HepG2 (cell line): ENCODE results near the gene COMT. TPM values are rescaled to one million over a fixed set of nuclear protein-coding genes. Genes with fewer than 3 reads are reported as not detected.

Experiments
- FOXA1 ChIP-seq, 2 experiments: fragments of 450-650 bp in 1 of 2; sonication (generic) in 1 of 2; formaldehyde crosslinking in 1 of 2; IDR thresholded peaks; 2 replicates each; pipeline versions ENCODE4 v1.4.0 to v1.6.1; 2016 to 2020; ENCODE audit warnings: missing genetic modification reagents in 1 of 2
- GABPA ChIP-seq, 2 experiments: IDR thresholded peaks; 2 replicates each; pipeline ENCODE4 v1.6.1; 2011 to 2016; ENCODE audit warnings: low read depth in 2 of 2, low read length in 1 of 2, missing biosample characterization in 1 of 2, missing genetic modification characterization in 1 of 2
- JUNB ChIP-seq: sonication (generic); formaldehyde crosslinking; IDR thresholded peaks from 2 replicates; pipeline ENCODE4 v1.8.0; 2022; ENCODE audit warnings: missing genetic modification reagents, mild to moderate bottlenecking, borderline replicate concordance
- LCORL ChIP-seq, 2 experiments: fragments of 450-650 bp in 1 of 2; sonication (generic) in 1 of 2; formaldehyde crosslinking in 1 of 2; IDR thresholded peaks; 2 replicates each; pipeline versions ENCODE4 v1.5.0 to v1.6.1; 2017 to 2020; ENCODE audit warnings: antibody characterized with exemption in 1 of 2, missing genetic modification reagents in 1 of 2
- NAIF1 ChIP-seq: sonication (generic); formaldehyde crosslinking; IDR thresholded peaks from 2 replicates; pipeline ENCODE4 v1.5.0; 2020; ENCODE audit warnings: mild to moderate bottlenecking, missing genetic modification reagents, borderline replicate concordance
- PHF8 ChIP-seq: sonication (generic); formaldehyde crosslinking; IDR thresholded peaks from 2 replicates; pipeline ENCODE4 v1.5.0; 2020; ENCODE audit warnings: missing genetic modification reagents
- RELA ChIP-seq: sonication (generic); formaldehyde crosslinking; IDR thresholded peaks from 2 replicates; pipeline ENCODE4 v1.4.0; 2020; ENCODE audit warnings: missing genetic modification reagents
- RXRB ChIP-seq: IDR thresholded peaks from 2 replicates; pipeline ENCODE4 v1.6.1; 2016; ENCODE audit warnings: borderline replicate concordance, missing genetic modification reagents, missing compliant biosample characterization
- SALL2 ChIP-seq: sonication (generic); formaldehyde crosslinking; IDR thresholded peaks from 2 replicates; pipeline ENCODE4 v1.8.1; 2023; ENCODE audit warnings: mild to moderate bottlenecking, missing genetic modification reagents, inconsistent platforms
- TAF15 ChIP-seq: fragments of 200-400 bp; formaldehyde crosslinking; IDR thresholded peaks from one replicate; pipeline ENCODE4 v1.6.1; 2018; ENCODE audit warnings: mild to moderate bottlenecking, low read depth, low read length; ENCODE audit not compliant: poor library complexity, severe bottlenecking
- ZBTB38 ChIP-seq: sonication (generic); formaldehyde crosslinking; IDR thresholded peaks from 2 replicates; pipeline ENCODE4 v1.5.1; 2020; ENCODE audit warnings: mild to moderate bottlenecking, missing genetic modification reagents
- ZFP1 ChIP-seq: IDR thresholded peaks from 2 replicates; pipeline ENCODE4 v1.6.1; 2016
- ZNF281 ChIP-seq: sonication (generic); formaldehyde crosslinking; IDR thresholded peaks from 2 replicates; pipeline ENCODE4 v1.4.0; 2020; ENCODE audit warnings: missing genetic modification reagents, borderline replicate concordance
- ZNF501 ChIP-seq: sonication (generic); formaldehyde crosslinking; IDR thresholded peaks from 2 replicates; pipeline ENCODE4 v1.5.1; 2020; ENCODE audit warnings: mild to moderate bottlenecking, moderate library complexity, missing genetic modification reagents
- ZNF792 ChIP-seq: IDR thresholded peaks from 2 replicates; pipeline ENCODE4 v1.6.1; 2016
- ZSCAN20 ChIP-seq: sonication (generic); formaldehyde crosslinking; IDR thresholded peaks from 2 replicates; pipeline ENCODE4 v1.4.0; 2020; ENCODE audit warnings: missing genetic modification reagents, mild to moderate bottlenecking, borderline replicate concordance
- polyA plus RNA-seq, 8 experiments: library from polyadenylated mRNA; depleted of rRNA in 3 of 8; stranded (reverse) in 7 of 8; unstranded in 1 of 8; fragments of >200 nt; fragmentation: Illumina TruSeq in 4 of 8; extraction: Trizol in 4 of 8; gene quantifications; 2 replicates each; pipeline versions ENCODE4 v1.2.1 to v1.2.3, GENCODE V29; 2011 to 2016; ENCODE audit warnings: low read depth in 4 of 8, missing spikeins in 1 of 8, mixed read lengths in 1 of 8; ENCODE audit not compliant: insufficient read depth in 1 of 8
- total RNA-seq, 5 experiments: library from RNA; depleted of rRNA; stranded (reverse); fragments of >200 nt; fragmentation: Illumina TruSeq; extraction: Trizol; gene quantifications; 2 replicates each; pipeline ENCODE4 v1.2.3, GENCODE V29; 2016; ENCODE audit warnings: low read depth in 1 of 5
- TF ChIP-seq, protein P1 (sequence below): sonication (generic); formaldehyde crosslinking; IDR thresholded peaks from 2 replicates; pipeline ENCODE4 v1.4.0; 2020; ENCODE audit warnings: missing genetic modification reagents
- TF ChIP-seq, protein P2 (sequence below): sonication (generic); formaldehyde crosslinking; IDR thresholded peaks from 2 replicates; pipeline ENCODE4 v1.9.0; 2022; ENCODE audit warnings: missing genetic modification reagents, mild to moderate bottlenecking, borderline replicate concordance

COMT gene
- total and polyA plus RNA-seq, 2 of the 13 experiments (the other 11 are each of a cell fraction or from before 2014, with no cell fraction given): 156 to 162 TPM

DNA sequence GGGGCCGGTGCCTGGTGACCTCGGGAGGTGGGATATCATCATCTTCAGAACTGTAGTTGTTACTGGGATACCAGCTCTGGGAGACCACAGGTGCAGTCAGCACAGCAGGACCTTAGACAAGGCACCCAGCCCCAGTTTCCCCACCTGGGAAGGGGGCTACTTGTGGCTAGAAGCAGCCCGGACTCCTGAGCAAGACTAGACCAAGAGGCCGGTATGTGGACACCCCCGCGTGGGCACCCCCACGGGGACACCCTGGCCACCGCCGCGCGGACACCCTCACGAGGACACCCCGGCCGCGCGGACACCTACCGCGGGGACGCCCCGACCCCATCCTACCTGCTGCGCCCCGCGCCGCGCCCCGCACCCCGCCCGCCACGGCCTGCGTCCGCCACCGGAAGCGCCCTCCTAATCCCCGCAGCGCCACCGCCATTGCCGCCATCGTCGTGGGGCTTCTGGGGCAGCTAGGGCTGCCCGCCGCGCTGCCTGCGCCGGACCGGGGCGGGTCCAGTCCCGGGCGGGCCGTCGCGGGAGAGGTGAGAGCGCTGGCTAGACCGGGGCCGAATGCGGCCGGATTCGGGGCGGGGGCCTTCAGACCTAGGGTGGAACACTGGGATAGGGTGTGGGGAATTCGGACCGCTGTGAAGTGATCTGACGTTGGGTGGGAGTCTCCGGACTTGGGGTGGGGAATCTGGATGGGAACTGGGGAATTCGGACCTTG lies at the start of gene COMT, which contains the start of gene TXNRD2 (continued):
- TF ChIP-seq, protein P1, sequence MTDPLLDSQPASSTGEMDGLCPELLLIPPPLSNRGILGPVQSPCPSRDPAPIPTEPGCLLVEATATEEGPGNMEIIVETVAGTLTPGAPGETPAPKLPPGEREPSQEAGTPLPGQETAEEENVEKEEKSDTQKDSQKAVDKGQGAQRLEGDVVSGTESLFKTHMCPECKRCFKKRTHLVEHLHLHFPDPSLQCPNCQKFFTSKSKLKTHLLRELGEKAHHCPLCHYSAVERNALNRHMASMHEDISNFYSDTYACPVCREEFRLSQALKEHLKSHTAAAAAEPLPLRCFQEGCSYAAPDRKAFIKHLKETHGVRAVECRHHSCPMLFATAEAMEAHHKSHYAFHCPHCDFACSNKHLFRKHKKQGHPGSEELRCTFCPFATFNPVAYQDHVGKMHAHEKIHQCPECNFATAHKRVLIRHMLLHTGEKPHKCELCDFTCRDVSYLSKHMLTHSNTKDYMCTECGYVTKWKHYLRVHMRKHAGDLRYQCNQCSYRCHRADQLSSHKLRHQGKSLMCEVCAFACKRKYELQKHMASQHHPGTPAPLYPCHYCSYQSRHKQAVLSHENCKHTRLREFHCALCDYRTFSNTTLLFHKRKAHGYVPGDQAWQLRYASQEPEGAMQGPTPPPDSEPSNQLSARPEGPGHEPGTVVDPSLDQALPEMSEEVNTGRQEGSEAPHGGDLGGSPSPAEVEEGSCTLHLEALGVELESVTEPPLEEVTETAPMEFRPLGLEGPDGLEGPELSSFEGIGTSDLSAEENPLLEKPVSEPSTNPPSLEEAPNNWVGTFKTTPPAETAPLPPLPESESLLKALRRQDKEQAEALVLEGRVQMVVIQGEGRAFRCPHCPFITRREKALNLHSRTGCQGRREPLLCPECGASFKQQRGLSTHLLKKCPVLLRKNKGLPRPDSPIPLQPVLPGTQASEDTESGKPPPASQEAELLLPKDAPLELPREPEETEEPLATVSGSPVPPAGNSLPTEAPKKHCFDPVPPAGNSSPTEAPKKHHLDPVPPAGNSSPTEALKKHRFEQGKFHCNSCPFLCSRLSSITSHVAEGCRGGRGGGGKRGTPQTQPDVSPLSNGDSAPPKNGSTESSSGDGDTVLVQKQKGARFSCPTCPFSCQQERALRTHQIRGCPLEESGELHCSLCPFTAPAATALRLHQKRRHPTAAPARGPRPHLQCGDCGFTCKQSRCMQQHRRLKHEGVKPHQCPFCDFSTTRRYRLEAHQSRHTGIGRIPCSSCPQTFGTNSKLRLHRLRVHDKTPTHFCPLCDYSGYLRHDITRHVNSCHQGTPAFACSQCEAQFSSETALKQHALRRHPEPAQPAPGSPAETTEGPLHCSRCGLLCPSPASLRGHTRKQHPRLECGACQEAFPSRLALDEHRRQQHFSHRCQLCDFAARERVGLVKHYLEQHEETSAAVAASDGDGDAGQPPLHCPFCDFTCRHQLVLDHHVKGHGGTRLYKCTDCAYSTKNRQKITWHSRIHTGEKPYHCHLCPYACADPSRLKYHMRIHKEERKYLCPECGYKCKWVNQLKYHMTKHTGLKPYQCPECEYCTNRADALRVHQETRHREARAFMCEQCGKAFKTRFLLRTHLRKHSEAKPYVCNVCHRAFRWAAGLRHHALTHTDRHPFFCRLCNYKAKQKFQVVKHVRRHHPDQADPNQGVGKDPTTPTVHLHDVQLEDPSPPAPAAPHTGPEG (CRISPR knock-in tag): no peak
- TF ChIP-seq ZNF281 (0 out of 2 replicates have a peak, but pooled peaks have one; percentile 2), GABPA (IDR thresholded peaks at IDR 0.05; ENCODE audit: low read depth, low read length) (peak; percentile 53), GABPA (CRISPR knock-in tag; IDR thresholded peaks at IDR 0.05; ENCODE audit: low read depth) (no peak), ZFP1 (CRISPR knock-in tag) (no peak), ZSCAN20 (CRISPR knock-in tag) (no peak), ZNF501 (no peak; the same call in 1 of the 2 replicates), RELA (no peak), TAF15 (no peak), PHF8 (CRISPR knock-in tag) (peak; percentile 84), FOXA1 (IDR thresholded peaks at IDR 0.05) (no peak), FOXA1 (CRISPR knock-in tag; IDR thresholded peaks at IDR 0.05) (no peak), ZBTB38 (CRISPR knock-in tag) (peak; percentile 64), RXRB (CRISPR knock-in tag) (0 out of 2 replicates have a peak, but pooled peaks have one; percentile 9), LCORL (IDR thresholded peaks at IDR 0.05) (no peak), LCORL (CRISPR knock-in tag; IDR thresholded peaks at IDR 0.05) (peak; percentile 56), SALL2 (CRISPR knock-in tag) (no peak), ZNF792 (CRISPR knock-in tag) (0 out of 2 replicates have a peak, but pooled peaks have one; percentile 32), JUNB (CRISPR knock-in tag) (no peak), NAIF1 (no peak)
- TF ChIP-seq, protein P2, sequence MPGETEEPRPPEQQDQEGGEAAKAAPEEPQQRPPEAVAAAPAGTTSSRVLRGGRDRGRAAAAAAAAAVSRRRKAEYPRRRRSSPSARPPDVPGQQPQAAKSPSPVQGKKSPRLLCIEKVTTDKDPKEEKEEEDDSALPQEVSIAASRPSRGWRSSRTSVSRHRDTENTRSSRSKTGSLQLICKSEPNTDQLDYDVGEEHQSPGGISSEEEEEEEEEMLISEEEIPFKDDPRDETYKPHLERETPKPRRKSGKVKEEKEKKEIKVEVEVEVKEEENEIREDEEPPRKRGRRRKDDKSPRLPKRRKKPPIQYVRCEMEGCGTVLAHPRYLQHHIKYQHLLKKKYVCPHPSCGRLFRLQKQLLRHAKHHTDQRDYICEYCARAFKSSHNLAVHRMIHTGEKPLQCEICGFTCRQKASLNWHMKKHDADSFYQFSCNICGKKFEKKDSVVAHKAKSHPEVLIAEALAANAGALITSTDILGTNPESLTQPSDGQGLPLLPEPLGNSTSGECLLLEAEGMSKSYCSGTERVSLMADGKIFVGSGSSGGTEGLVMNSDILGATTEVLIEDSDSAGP (CRISPR knock-in tag): 0 out of 2 replicates have a peak, but pooled peaks have one; percentile 10
